ENCODE data around the gene ICAM2.

Gene ICAM2

DNA sequence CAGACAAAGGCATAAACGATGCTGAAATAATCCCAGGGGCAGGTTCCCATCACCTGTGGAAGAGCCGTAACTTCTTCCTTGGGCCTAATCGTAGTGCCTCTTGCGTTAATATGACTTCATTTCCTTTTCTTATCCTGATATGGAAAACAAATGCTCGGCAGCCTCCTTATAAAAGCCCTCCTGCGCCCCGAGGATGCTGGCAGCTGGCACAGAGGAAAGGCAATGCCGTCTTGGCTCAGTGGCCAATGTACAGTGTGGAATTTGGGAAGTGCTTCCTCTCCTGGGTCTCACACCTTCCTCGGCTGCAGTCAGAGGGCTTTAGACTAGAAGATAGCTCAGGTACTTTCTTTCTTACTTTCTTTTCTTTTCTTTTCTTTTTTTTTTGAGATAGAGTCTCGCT is 51.2 kb downstream of the ICAM2 start:
- no peak for TF ChIP-seq JUND (IDR thresholded peaks at IDR 0.05; ENCODE audit: low read depth)
- DNase-seq (ENCODE audit: low read depth in 1 of 2, low spot score in 1 of 2), result no peak
- in situ Hi-C loops (cut with HindIII; ENCODE audit: low pct_unique_long_range_greater_than_20kb, low sequenced_read_pairs), result no loop called here

DNA sequence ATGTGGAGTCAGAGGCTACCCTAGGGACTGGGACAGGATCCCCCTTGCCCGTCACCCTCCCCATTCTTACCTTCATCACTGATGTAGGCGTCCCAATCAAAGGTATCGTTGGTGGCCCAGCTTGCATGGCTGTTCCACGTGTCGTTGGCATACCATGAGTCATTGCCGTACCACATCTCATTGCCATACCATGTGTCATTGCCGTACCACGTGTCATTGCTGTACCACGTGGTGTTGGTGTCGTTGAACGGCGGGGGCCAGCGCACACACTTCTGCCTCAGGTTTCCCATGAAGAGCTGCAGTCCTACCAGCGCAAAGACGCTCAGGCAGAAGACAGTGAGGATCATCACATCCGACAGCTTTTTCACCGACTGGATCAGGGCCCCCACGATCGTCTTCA is 52.5 kb downstream of the ICAM2 start:
- no peak for TF ChIP-seq JUND (IDR thresholded peaks at IDR 0.05; ENCODE audit: low read depth)
- in situ Hi-C loops (cut with HindIII; ENCODE audit: low pct_unique_long_range_greater_than_20kb, low sequenced_read_pairs), result no loop called here
- no peak for DNase-seq (ENCODE audit: low read depth in 1 of 2, low spot score in 1 of 2)

DNA sequence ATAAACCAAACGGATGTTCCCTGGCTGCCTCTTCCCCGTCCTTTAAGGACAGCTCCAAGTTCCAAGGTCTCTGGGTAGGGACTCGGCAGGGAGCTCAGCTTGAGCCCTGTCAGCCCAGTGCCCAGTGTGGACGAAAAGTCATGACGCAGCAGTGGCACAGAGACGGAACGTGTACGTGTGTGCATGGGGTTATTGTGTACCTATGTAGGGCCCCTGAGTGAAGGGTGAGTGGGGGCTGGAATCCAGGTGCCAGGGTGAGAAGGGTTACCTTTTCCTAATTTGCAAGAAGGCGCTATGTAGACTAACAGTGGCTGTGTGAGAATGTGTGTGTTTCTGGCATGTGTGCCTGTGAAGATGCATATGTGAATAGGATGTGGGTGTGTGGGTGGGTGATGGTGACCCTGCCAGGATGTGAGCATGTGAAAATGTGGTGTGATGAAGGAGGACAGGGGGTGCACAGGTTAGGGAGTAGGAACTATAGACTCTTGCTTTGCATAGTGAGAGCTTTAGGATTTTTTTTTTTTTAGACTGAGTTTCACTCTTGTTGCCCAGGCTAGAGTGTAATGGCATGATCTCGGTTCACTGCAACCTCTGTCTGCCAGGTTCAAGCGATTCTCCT is 53.7 kb downstream of the ICAM2 start:
- DNase-seq (ENCODE audit: low read depth in 1 of 2, low spot score in 1 of 2), result no peak
- in situ Hi-C loops (cut with HindIII; ENCODE audit: low pct_unique_long_range_greater_than_20kb, low sequenced_read_pairs), result no loop called here
- TF ChIP-seq JUND (IDR thresholded peaks at IDR 0.05; ENCODE audit: low read depth), result no peak

DNA sequence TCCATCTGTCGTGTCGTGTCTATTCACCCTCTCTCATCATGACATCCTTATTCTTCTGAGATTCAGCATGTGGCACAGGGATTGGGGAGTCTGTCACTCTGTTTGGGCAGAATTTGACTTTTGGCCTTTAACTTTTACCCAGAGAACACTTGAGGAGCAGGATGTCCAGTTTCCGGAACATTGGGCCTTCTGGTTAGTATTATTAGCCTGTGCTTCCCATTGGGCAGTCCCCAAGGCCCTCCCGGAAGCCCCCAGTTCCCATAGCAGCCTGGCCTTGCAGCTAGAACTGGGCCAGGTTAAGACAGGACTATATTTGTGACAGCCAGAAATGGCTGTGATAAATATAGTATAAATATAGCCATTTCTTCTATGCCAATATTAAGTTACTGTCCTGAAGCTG is 57.3 kb downstream of the ICAM2 start:
- TF ChIP-seq JUND (IDR thresholded peaks at IDR 0.05; ENCODE audit: low read depth), result no peak
- in situ Hi-C loops (cut with HindIII; ENCODE audit: low pct_unique_long_range_greater_than_20kb, low sequenced_read_pairs), result no loop called here
- no peak for DNase-seq (ENCODE audit: low read depth in 1 of 2, low spot score in 1 of 2)

DNA sequence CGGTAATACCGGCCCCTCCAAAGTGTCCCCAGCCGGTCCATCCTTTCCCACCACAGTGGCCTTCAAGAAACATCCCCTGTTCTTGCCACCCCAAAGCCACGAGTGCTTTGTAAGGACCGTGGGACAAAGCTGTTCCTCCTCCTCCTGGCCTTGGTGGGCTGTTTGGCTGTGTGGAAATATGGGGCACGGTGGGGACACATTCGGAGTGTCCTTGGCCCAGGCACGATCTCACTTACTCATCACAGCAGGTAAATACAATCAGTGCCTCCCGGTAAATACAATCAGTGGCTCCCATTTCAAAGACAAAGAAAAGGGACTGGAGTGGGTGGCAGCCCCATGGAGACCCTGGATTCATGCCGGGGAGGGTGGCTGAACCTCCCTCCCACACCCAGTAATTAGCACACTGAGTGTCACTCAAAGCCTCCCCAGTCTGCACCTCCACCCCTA is 58.1 kb downstream of the ICAM2 start:
- no peak for DNase-seq (ENCODE audit: low read depth in 1 of 2, low spot score in 1 of 2)
- no peak for TF ChIP-seq JUND (IDR thresholded peaks at IDR 0.05; ENCODE audit: low read depth)
- in situ Hi-C loops (cut with HindIII; ENCODE audit: low pct_unique_long_range_greater_than_20kb, low sequenced_read_pairs), result no loop called here

DNA sequence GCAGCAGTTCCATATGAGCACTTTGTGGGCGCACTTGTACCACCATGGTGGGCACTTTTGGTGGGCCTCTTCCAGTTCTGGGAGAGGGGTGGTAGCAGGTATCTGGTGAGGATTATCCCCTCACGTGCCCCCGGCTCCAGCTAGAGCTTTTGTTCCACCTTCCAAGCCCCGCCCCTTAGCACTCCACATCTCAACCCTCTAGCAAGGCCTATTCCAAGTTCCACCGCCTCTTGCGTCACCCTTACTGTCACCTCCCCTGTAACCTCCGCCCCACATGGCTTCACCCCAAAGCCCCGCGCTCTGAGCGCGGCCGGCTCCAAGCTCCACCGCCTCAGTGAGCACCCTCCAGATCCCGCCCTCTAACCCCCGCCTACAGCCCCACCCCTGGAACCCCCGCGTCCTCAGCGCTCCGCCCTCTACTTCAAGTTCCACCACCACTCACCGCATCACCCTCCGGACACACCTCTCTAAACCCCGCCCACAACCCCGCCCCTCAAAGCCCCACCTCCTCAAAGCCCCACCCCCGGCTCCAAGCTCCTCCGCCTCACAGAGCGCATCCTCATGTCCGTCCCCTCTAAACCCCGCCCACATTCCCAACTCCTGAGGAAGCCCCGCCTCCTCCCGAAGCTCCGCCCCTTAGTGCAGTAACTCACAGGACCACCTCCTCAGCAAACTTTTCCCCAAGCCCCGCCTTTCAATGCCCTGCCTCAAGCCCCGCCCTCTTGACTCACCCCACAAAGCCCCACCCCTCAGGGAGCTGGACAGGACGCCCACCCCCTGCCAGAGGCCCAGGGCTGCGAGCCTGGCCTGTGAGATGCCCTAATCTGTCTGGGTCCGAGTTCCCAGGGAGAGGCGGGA is 58.8 kb downstream of the ICAM2 start:
- in situ Hi-C loops (cut with HindIII; ENCODE audit: low pct_unique_long_range_greater_than_20kb, low sequenced_read_pairs), result no loop called here
- DNase-seq (ENCODE audit: low read depth in 1 of 2, low spot score in 1 of 2), result peak; percentile 67 to 98
- TF ChIP-seq JUND (IDR thresholded peaks at IDR 0.05; ENCODE audit: low read depth), result no peak

DNA sequence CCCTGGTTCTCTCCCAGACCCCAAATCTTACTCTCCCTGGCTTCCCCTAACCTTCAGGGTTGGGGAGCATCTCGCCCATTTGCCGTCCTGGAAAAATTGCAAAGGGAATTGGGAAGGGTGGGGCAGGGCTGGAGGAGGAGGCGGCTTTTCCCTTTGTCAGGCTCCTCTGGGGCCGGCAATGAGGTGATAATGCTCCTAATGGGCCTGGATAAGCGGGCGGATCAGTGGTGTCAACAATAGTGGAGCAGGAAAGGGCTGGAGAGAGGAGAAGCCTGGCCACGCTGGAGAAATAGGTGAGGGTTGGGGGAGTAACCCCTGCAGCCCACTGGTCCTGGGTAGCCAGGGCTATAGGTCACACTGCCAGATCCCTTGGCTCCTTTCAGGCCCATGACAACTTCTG is 60.0 kb downstream of the ICAM2 start:
- no peak for DNase-seq (ENCODE audit: low read depth in 1 of 2, low spot score in 1 of 2)
- no peak for TF ChIP-seq JUND (IDR thresholded peaks at IDR 0.05; ENCODE audit: low read depth)
- in situ Hi-C loops (cut with HindIII; ENCODE audit: low pct_unique_long_range_greater_than_20kb, low sequenced_read_pairs), result no loop called here

DNA sequence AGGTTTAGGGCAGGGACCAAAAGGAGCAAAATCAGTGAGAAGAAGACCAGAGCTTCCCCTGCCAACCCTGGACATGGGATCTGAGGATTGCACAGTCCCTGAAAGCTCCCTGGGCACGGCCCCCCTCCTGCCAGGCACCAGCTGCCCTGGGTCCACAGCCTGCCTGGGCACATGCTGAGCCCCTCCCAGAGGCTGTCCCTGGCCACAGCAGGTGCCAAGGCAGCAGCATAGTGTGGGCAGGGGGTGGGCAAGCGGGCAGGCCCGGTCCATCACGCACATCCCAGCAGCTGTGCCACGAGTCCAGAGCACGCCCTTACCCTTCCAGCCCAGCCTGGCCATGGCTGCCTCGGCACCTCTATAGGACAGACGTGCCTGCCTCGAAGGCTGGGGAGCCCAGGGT is 60.4 kb downstream of the ICAM2 start:
- no peak for TF ChIP-seq JUND (IDR thresholded peaks at IDR 0.05; ENCODE audit: low read depth)
- DNase-seq (ENCODE audit: low read depth in 1 of 2, low spot score in 1 of 2), result no peak
- in situ Hi-C loops (cut with HindIII; ENCODE audit: low pct_unique_long_range_greater_than_20kb, low sequenced_read_pairs), result no loop called here

DNA sequence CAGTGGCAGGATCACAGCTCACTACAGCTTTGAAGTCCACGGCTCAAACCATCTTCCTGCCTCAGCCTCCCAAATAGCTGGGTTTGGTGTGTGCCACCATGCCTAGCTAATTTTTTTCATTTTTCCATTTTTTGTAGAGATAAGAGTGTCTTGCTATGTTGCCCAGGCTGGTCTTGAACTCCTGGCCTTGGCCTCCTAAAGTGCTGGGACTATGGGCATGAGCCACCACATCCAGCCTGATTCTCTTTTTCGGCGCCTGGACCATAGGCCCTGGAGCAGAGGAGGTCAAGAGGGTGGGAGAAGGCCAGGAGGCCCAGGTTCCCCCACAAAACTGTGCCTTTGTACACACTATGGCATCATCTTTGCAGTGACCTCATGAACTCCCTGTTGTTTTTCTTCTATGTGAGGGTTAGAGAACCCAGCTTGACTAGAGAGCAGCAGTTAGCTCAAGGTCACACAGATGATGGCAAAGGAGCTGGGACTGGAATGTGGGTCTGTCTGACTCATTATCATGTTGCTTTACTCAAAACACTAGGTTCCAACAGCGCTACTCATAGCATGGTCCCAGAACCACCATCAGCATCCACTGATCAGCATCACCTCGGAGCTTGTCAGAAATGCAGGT is 64.0 kb downstream of the ICAM2 start:
- TF ChIP-seq JUND (IDR thresholded peaks at IDR 0.05; ENCODE audit: low read depth), result no peak
- DNase-seq (ENCODE audit: low read depth in 1 of 2, low spot score in 1 of 2), result no peak
- in situ Hi-C loops (cut with HindIII; ENCODE audit: low pct_unique_long_range_greater_than_20kb, low sequenced_read_pairs), result no loop called here

DNA sequence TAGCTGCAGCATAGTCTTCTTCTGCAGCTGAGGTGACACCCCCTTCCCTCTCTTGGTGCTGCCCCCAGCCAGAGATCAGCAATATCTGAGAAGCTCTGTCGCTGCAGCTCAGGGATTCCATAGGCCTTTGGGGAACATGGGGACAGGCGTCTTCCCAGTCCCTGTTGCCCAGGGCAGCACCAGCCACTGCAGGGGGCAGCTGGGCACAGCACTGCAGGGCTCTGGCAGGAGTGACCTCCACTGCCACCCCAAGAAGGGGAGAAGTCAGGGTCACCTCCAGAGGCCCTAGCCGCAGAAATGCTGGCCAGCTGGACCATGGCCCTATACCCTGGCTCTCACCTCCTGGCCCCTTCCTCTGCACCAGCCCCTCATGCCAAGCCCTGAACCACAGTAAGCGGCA is 64.6 kb downstream of the ICAM2 start:
- TF ChIP-seq JUND (IDR thresholded peaks at IDR 0.05; ENCODE audit: low read depth), result no peak
- in situ Hi-C loops (cut with HindIII; ENCODE audit: low pct_unique_long_range_greater_than_20kb, low sequenced_read_pairs), result no loop called here

DNA sequence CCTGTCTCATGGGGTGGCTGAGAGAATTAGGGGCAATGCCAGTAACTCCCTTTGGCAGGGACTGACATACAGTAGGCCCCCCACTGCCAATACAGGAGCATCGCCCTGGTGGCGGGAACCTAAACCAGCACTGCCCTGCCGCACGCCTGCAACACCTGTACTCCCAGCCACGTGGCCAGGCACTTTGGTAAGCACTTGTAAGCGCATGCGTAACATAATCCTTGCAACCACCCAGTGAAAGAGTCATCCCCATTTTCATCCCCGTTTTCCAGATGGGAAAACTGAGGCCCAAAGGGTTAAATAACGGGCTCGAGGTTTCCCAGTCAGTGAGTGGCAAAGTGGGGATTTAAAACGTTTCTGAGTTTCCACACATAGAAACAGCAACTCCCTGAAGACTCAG is 65.2 kb downstream of the ICAM2 start:
- in situ Hi-C loops (cut with HindIII; ENCODE audit: low pct_unique_long_range_greater_than_20kb, low sequenced_read_pairs), result no loop called here
- DNase-seq (ENCODE audit: low read depth in 1 of 2, low spot score in 1 of 2), result no peak
- no peak for TF ChIP-seq JUND (IDR thresholded peaks at IDR 0.05; ENCODE audit: low read depth)

More for the DNA sequence above, 64.6 kb downstream of the ICAM2 start:
- DNase-seq (ENCODE audit: low read depth in 1 of 2, low spot score in 1 of 2), result no peak

DNA sequence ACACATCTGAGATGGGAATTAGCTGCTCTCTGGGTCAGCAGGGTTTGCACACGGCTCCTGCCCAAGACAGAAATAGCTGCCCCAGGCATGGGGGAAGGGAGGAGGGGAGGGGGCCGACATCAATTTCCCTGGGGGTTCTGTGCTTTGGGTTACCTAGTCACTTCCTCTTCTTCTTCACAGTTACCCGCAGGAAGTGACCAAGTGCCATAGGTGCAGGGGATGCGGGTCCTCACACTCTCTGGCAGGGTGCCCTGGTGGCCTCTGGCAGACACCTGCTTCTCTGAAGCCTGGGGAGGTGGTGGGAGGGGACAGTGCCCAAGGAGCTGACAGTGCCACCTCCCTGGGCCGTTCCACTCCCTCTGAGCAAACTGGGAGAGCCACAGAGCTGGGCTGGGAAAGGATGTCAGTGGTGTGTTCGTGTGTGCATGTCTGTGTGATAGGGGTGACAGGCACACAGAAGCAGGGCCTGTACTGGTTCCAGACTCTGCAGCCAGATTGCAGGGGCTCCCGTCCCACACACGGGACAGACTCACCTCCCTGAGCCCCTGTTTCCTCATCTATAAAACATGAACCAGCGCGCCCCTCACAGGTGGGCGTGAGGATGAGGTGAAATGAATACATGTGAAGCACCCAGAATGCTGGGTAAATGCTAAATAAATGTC is 65.9 kb downstream of the ICAM2 start:
- TF ChIP-seq JUND (IDR thresholded peaks at IDR 0.05; ENCODE audit: low read depth), result no peak
- DNase-seq (ENCODE audit: low read depth in 1 of 2, low spot score in 1 of 2), result no peak
- in situ Hi-C loops (cut with HindIII; ENCODE audit: low pct_unique_long_range_greater_than_20kb, low sequenced_read_pairs), result no loop called here
